Calu3 (cell line): Measurements from ENCODE around the gene RIPK4. TPM values are rescaled to one million over a fixed set of nuclear protein-coding genes. Genes with fewer than 3 reads are reported as not detected.
A peak's percentile ranks its signal among the peaks of the same experiment; 100 is the strongest.

ENCODE experiments used
- BruUV-seq: library from RNA; stranded (reverse); fragments of 400-500 nt; replicated peaks from 2 replicates; lab custom pipeline; 2021; lab: Mats Ljungman, UMichigan
- CTCF ChIA-PET: fragments of 300-600 bp; sonication (Branson Sonifier 250); formaldehyde crosslinking; loops from one replicate; lab custom pipeline; 2022; ENCODE audit warnings: antibody characterized with exemption; lab: Charles Lee
- DNase-seq: peaks from one replicate; pipeline ENCODE4 v3.0.0; 2022
- H3K27ac Mint-ChIP-seq: one replicate; pipeline ENCODE4 v1.8.0; 2022; ENCODE audit warnings: mixed read lengths; ENCODE audit not compliant: unreplicated experiment
- H3K27me3 Mint-ChIP-seq: one replicate; pipeline ENCODE4 v1.8.0; 2022; ENCODE audit warnings: mixed read lengths; ENCODE audit not compliant: unreplicated experiment
- H3K36me3 Mint-ChIP-seq: one replicate; pipeline ENCODE4 v1.8.0; 2022; ENCODE audit warnings: mild to moderate bottlenecking, moderate library complexity, mixed read lengths; ENCODE audit not compliant: insufficient read depth, unreplicated experiment
- H3K4me1 Mint-ChIP-seq: one replicate; pipeline ENCODE4 v1.8.0; 2022; ENCODE audit warnings: mild to moderate bottlenecking, low read depth, mixed read lengths; ENCODE audit not compliant: unreplicated experiment
- H3K4me3 Mint-ChIP-seq: one replicate; pipeline ENCODE4 v1.8.0; 2022; ENCODE audit warnings: mild to moderate bottlenecking, low read depth, moderate library complexity, mixed read lengths; ENCODE audit not compliant: unreplicated experiment
- H3K9me3 Mint-ChIP-seq: one replicate; pipeline ENCODE4 v1.8.0; 2022; ENCODE audit warnings: low read depth, mixed read lengths; ENCODE audit not compliant: unreplicated experiment
- CTCF ChIP-seq: fragments of 200-600 bp; IDR thresholded peaks from one replicate; pipeline ENCODE4 v1.8.0; 2022; ENCODE audit warnings: antibody characterized with exemption; ENCODE audit not compliant: unreplicated experiment
- intact Hi-C: fragments of 100-400 bp; cut with micrococcal nuclease; formaldehyde crosslinking; loops from one replicate; pipeline ENCODE4 v1.10.0; 2022; ENCODE audit not compliant: unreplicated experiment
- total RNA-seq: library from RNA; stranded (reverse); gene quantifications from 2 replicates; pipeline ENCODE4 v1.2.3, GENCODE V29; 2022

Gene RIPK4
- total RNA-seq, 1 experiment from 2014 or later, result 30.3 TPM

- no peak for TF ChIP-seq CTCF
- Mint-ChIP-seq H3K27me3 (no peaks in the 10 kb centered on the region), H3K4me1 (peaks cover 55% of the 10 kb centered on the region), H3K27ac (no peak overlapping the region), H3K9me3 (no peaks in the 10 kb centered on the region), H3K36me3 (peaks cover 12% of the 10 kb centered on the region), H3K4me3 (no peak overlapping the region)
- no TSS peak for BruUV-seq
- intact Hi-C loops, result no loop called here
- DNase-seq, result no peak
- CTCF ChIA-PET, result no interaction called here
Observed at GRCh38 chr21:41712730-41713129, 54.1 kb downstream of the RIPK4 start.

GRCh38 chr21:41712201-41712600 is 54.7 kb downstream of the RIPK4 start:
- intact Hi-C loops, result no loop called here
- peak overlapping the region; percentile 83 for H3K27ac Mint-ChIP-seq
- no TSS peak for BruUV-seq
- no peaks in the 10 kb centered on the region for H3K27me3 Mint-ChIP-seq
- H3K4me3 Mint-ChIP-seq, result peak overlapping the region; percentile 42
- H3K4me1 Mint-ChIP-seq, result peaks cover 59% of the 10 kb centered on the region
- TF ChIP-seq CTCF, result no peak
- CTCF ChIA-PET, result no interaction called here
- peaks cover 12% of the 10 kb centered on the region for H3K36me3 Mint-ChIP-seq
- DNase-seq, result no peak
- no peaks in the 10 kb centered on the region for H3K9me3 Mint-ChIP-seq

GRCh38 chr21:41711416-41712007 is 55.3 kb downstream of the RIPK4 start:
- H3K27me3 Mint-ChIP-seq, result no peaks in the 10 kb centered on the region
- peaks cover 59% of the 10 kb centered on the region for H3K4me1 Mint-ChIP-seq
- H3K4me3 Mint-ChIP-seq, result peak overlapping the region; percentile 42
- BruUV-seq, result no TSS peak
- H3K27ac Mint-ChIP-seq, result peak overlapping the region; percentile 83
- peaks cover 12% of the 10 kb centered on the region for H3K36me3 Mint-ChIP-seq
- no peak for TF ChIP-seq CTCF
- no peak for DNase-seq
- intact Hi-C loops, result no loop called here
- CTCF ChIA-PET, result no interaction called here
- no peaks in the 10 kb centered on the region for H3K9me3 Mint-ChIP-seq

- intact Hi-C loops, result no loop called here
- CTCF ChIA-PET, result no interaction called here
- Mint-ChIP-seq H3K4me1 (peaks cover 59% of the 10 kb centered on the region), H3K4me3 (no peak overlapping the region), H3K36me3 (peaks cover 10% of the 10 kb centered on the region), H3K27ac (no peak overlapping the region), H3K27me3 (no peaks in the 10 kb centered on the region), H3K9me3 (no peaks in the 10 kb centered on the region)
- no TSS peak for BruUV-seq
- no peak for DNase-seq
- TF ChIP-seq CTCF, result no peak
Observed at GRCh38 chr21:41710823-41711160, 56.1 kb downstream of the RIPK4 start.
